Hematopoietic multipotent progenitor cell (in vitro differentiated cells): ENCODE results near the gene FAM9C. TPM values are rescaled to one million over a fixed set of nuclear protein-coding genes. Genes with fewer than 3 reads are reported as not detected.

Source experiments
- DNase-seq, 3 donors: peaks; one replicate each; pipeline ENCODE4 v3.0.0-alpha.2; 2011 to 2015; ENCODE audit warnings: low read depth in 2 of 3, low spot score in 2 of 3
- total RNA-seq: library from RNA; depleted of rRNA; stranded (reverse); fragments of >200 nt; gene quantifications from one replicate; pipeline ENCODE4 v1.2.3, GENCODE V29; 2012

FAM9C gene
- total RNA-seq, 1 donor = not detected

DNA sequence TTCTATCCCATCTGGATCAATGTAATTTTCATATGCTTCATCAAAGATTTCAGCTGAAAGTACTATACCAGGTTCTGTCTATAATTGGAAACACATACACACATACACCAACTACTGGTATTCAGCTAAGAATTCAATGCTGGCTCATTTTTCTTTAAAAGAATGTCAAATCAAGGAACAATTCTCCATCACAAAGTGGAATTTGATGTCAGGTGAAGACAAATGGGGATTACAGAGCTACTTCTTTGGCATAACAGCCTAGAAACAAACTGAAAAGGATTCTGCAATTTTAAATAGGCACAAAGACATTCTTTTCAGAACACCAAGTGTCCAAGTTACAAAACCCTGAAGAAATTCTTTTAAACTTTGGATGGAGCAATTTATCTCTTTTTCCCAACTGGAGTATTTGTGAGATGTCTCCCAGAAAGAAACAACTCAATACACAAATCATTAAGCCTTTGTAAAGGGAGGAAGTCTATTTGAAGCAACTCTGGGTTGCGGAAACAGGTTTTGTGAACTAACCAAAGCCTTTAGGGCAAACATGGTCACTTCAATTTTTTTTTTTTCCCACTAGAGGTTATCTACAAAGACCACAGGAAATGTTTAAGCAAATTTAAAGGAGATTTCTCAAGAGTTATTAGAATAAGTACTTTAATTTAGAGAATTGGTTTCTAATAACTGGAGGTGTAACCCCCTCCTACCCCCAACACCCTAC lies 1.9 kb upstream of the FAM9C start:
- DNase-seq = no peak

DNA sequence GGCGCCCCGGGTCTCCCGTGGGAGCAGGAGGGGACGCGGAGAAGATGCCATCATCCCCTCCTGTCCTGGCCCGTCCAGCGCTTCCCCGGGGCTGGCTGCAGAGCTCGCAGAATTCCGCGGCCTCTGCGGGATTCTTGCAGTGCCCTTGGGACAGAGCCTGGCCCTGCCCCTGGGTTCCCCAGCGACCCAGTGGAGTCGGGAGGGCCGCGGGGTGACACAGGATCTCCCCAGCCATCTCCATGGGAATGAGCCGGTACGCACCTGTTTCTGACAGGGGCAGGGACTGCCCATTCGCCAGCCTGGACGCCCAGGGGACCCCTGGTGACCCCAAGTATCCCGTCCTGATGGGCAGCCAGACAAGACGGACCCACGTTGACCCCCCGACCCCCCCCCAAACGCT lies 482 bp downstream of the FAM9C start:
- no peak for DNase-seq

- no peak for DNase-seq
These were observed 1.3 kb downstream of the FAM9C start for GRCh38 chrX:13043138-13043537.

GRCh38 chrX:13036896-13037295 lies 7.5 kb downstream of the FAM9C start:
- no peak for DNase-seq

GRCh38 chrX:13033193-13033592 lies 11.2 kb downstream of the FAM9C start:
- DNase-seq = no peak

DNA sequence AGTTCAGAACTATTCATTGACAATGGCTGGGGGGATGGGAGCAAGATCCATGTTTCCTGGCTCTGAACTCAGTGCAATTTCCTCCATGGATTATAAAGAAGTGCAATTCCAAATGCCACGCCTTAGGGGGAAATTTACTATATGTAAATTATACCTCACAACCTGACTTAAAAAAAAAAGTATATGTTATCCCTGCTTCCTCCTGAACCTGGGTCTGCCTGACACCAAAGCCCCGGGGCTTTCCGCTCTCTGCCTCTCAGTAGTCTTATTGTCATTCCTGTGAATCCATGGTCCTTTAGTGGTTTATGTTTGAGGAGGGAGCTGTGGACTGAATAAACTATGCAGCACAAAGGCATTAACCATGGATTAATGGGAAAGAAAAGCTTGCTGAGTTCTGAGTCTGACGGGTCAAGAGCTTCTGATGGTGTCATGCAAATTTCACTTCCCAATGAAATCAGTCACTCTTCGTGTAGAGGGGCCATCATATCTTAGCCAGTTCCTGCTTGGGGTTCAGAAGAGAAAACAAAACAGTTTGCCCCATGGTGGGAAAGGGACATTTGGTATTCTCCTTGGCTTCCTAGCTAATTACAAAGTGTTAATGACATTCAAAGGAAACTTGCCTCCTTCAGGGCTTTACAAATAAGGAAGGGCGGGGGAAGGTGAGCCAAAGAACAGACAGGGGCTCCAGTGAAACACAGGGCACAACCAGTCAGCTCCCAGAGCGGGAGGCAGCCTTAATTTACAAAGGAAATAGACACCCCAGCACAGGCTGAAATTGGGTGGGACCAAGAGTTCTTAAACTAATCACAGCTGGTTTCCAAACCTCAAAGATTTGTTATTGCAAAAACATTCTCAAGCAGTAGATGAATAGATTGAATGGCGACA lies 14.3 kb downstream of the FAM9C start:
- no peak for DNase-seq

GRCh38 chrX:13029637-13029886 lies 14.9 kb downstream of the FAM9C start:
- DNase-seq = no peak

- DNase-seq = no peak
These were observed 15.4 kb downstream of the FAM9C start for GRCh38 chrX:13028871-13029636.

GRCh38 chrX:13026877-13027652 lies 17.4 kb downstream of the FAM9C start:
- DNase-seq = no peak

DNA sequence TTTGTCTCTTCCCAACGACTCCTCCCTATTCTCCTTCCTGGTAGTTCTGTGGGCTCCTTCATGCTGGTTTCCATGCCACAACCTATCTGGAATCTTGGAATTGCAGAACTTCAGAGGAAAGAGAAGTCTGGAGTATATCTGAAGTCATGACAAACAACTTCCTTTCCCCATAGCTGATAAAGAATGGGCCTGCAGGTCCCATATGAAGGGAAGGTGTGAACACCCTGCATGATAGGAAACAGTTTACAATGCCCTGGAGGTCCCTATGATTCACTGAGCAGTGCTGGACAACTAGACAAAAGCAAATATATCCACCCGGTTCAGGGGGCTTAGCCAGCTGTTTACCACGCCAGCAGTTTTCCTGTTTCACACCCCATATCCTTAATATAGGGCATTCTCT lies 19.4 kb downstream of the FAM9C start:
- no peak for DNase-seq

DNA sequence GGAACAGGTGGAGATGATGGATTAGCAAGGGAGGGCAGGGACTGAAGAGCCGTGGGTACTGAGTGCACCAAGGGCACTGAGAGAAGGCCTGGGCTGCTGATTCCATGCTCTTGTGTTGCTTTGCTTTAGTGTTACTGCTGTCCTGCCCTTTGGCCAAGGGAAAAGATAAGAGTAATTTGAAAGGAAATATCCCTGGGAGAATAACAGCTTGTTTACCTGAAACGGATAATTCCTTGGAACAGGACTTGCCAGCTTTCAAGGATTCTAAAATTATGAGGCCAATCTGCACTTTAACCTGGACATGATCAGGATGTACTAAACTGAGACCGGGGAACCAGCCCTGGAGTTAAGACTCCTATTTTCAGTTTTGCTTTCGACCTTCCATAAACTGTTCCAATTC lies 20.4 kb downstream of the FAM9C start:
- no peak for DNase-seq

- DNase-seq = no peak
These were observed 20.9 kb downstream of the FAM9C start for GRCh38 chrX:13023567-13023966.

- no peak for DNase-seq
These were observed 21.5 kb downstream of the FAM9C start for GRCh38 chrX:13022926-13023325.

DNA sequence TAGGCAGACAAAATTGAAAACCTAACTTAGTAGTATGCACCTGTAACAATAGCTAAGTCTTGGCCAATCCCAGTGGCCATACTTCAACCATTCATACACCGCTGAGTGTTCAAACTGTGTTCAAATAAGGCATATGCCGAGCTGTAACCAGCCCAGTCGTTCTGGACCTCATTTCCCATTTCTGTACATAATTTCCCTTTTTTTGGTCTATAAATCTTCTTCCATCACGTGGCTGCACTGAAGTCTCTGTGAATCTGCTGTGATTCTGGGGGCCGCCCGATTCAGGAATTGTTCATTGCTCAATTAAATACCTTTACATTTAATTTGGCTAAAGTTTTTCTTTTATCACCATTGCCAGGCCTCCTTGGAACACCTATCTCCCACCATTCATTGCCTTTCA lies 27.7 kb downstream of the FAM9C start:
- peak in 2 of 3 donors; percentile 30 to 45 for DNase-seq

- DNase-seq = no peak
These were observed 28.7 kb downstream of the FAM9C start for GRCh38 chrX:13015536-13016236.

GRCh38 chrX:13014111-13015096 lies 30.0 kb downstream of the FAM9C start:
- no peak for DNase-seq

- DNase-seq = peak in 2 of 3 donors; percentile 27 to 55
These were observed 30.9 kb downstream of the FAM9C start for GRCh38 chrX:13013363-13014110.

DNA sequence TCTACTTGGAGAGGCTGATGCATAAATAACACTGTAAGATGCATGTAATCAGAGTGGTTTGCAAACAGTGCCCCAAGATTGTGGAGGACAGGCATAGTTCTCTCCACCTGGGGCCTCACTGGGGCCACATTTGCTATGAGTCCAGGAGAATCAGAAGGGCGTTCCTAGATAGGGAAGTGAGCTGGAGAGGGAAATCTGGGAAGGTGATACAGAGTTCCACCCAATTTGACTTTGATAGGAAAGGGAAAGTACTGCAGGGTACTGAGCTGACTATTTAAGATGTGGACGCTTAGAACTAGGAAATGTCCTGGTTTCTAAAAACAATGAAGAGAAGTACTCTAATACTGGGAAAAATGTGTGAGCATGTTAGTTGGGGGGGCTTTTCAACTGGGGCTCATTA lies 33.9 kb downstream of the FAM9C start:
- DNase-seq = no peak
